PFSK-1 (cell line): ENCODE measurements around the gene TMEM202.

Source experiments
- FOXP2 ChIP-seq: optimal IDR thresholded peaks from 2 replicates; pipeline ENCODE3; 2011; ENCODE audit warnings: borderline replicate concordance, control low read depth, inconsistent platforms; ENCODE audit not compliant: insufficient read depth; ENCODE audit errors: extremely low read length, extremely low read depth
- POLR2AphosphoS5 ChIP-seq: IDR thresholded peaks from 2 replicates; pipeline ENCODE4 v1.6.1; 2012; ENCODE audit warnings: low read depth, mild to moderate bottlenecking, control low read depth, low read length, moderate library complexity
- REST ChIP-seq, 2 experiments: IDR thresholded peaks; 2 replicates each; pipeline versions ENCODE4 v1.6.1 to v1.8.0; 2011 to 2012; ENCODE audit warnings: low read depth in 2 of 2, low read length in 2 of 2, control low read depth in 1 of 2, inconsistent platforms in 1 of 2, mild to moderate bottlenecking in 1 of 2, moderate library complexity in 1 of 2; ENCODE audit not compliant: insufficient read depth in 1 of 2
- SIN3A ChIP-seq: IDR thresholded peaks from 2 replicates; pipeline ENCODE4 v1.6.1; 2012; ENCODE audit warnings: mild to moderate bottlenecking, low read length, moderate library complexity, borderline replicate concordance; ENCODE audit not compliant: insufficient read depth
- TAF1 ChIP-seq: IDR thresholded peaks from 2 replicates; pipeline ENCODE4 v1.6.1; 2012; ENCODE audit warnings: low read length, control low read depth, borderline replicate concordance; ENCODE audit not compliant: insufficient read depth

TMEM202 gene

GRCh38 chr15:72411544-72411943 is 13.4 kb downstream of the TMEM202 start:
- no peak for TF ChIP-seq TAF1

GRCh38 chr15:72415304-72415703 is 17.2 kb downstream of the TMEM202 start:
- TF ChIP-seq POLR2AphosphoS5 (no peak), FOXP2 (no peak), SIN3A (no peak), REST (IDR thresholded peaks at IDR 0.05; ENCODE audit: insufficient read depth in 1 of 2, low read depth in 2 of 2, low read length in 2 of 2) (no peak), TAF1 (no peak)

GRCh38 chr15:72420576-72420975 is 22.5 kb downstream of the TMEM202 start:
- no peak for TF ChIP-seq SIN3A
- TF ChIP-seq POLR2AphosphoS5 = no peak
- TF ChIP-seq REST (IDR thresholded peaks at IDR 0.05; ENCODE audit: insufficient read depth in 1 of 2, low read depth in 2 of 2, low read length in 2 of 2) = no peak
- no peak for TF ChIP-seq TAF1

- TF ChIP-seq TAF1 = no peak
These were observed 23.4 kb downstream of the TMEM202 start for GRCh38 chr15:72421484-72421883.

GRCh38 chr15:72423256-72423655 is 25.2 kb downstream of the TMEM202 start:
- TF ChIP-seq SIN3A (no peak), POLR2AphosphoS5 (no peak), FOXP2 (no peak), TAF1 (no peak), REST (IDR thresholded peaks at IDR 0.05; ENCODE audit: insufficient read depth in 1 of 2, low read depth in 2 of 2, low read length in 2 of 2) (no peak)

- TF ChIP-seq SIN3A (no peak), FOXP2 (no peak), TAF1 (no peak), POLR2AphosphoS5 (no peak), REST (IDR thresholded peaks at IDR 0.05; ENCODE audit: insufficient read depth in 1 of 2, low read depth in 2 of 2, low read length in 2 of 2) (no peak)
These were observed 28.6 kb downstream of the TMEM202 start for GRCh38 chr15:72426753-72427152.
